GM10847 (cell line): ENCODE results near the gene TMEM45B.

Source experiments
- POLR2A ChIP-seq: IDR thresholded peaks from 2 replicates; pipeline ENCODE4 v1.6.1; 2011; ENCODE audit not compliant: insufficient read length; ENCODE audit errors: extremely low read depth

Gene TMEM45B

GRCh38 chr11:129798212-129798611 is 17.4 kb upstream of the TMEM45B start:
- TF ChIP-seq POLR2A: no peak

- no peak for TF ChIP-seq POLR2A
These were observed 15.0 kb upstream of the TMEM45B start for GRCh38 chr11:129800655-129801054.

- TF ChIP-seq POLR2A: no peak
These were observed 12.1 kb upstream of the TMEM45B start for GRCh38 chr11:129803533-129803932.

- no peak for TF ChIP-seq POLR2A
These were observed 11.6 kb upstream of the TMEM45B start for GRCh38 chr11:129804012-129804411.

GRCh38 chr11:129813231-129813791 is 2.3 kb upstream of the TMEM45B start:
- TF ChIP-seq POLR2A: no peak

- TF ChIP-seq POLR2A: no peak
These were observed 1.2 kb upstream of the TMEM45B start for GRCh38 chr11:129814244-129815014.

- no peak for TF ChIP-seq POLR2A
These were observed 1.9 kb downstream of the TMEM45B start for GRCh38 chr11:129817534-129818051.

GRCh38 chr11:129819237-129819636 is 3.6 kb downstream of the TMEM45B start:
- TF ChIP-seq POLR2A: no peak

- no peak for TF ChIP-seq POLR2A
These were observed 9.7 kb downstream of the TMEM45B start for GRCh38 chr11:129825380-129825779.

GRCh38 chr11:129828301-129828836 is 12.7 kb downstream of the TMEM45B start:
- no peak for TF ChIP-seq POLR2A

GRCh38 chr11:129836979-129837378 is 21.3 kb downstream of the TMEM45B start:
- no peak for TF ChIP-seq POLR2A

GRCh38 chr11:129840236-129840635 is 24.6 kb downstream of the TMEM45B start:
- no peak for TF ChIP-seq POLR2A

- TF ChIP-seq POLR2A: no peak
These were observed 26.5 kb downstream of the TMEM45B start for GRCh38 chr11:129842138-129842537.

- no peak for TF ChIP-seq POLR2A
These were observed 31.1 kb downstream of the TMEM45B start for GRCh38 chr11:129846508-129847335.

GRCh38 chr11:129849447-129850130 is 33.9 kb downstream of the TMEM45B start:
- no peak for TF ChIP-seq POLR2A

- TF ChIP-seq POLR2A: no peak
These were observed 36.6 kb downstream of the TMEM45B start for GRCh38 chr11:129852125-129852740.
